HepG2 (cell line): ENCODE results near the gene TCF7L2. TPM values are rescaled to one million over a fixed set of nuclear protein-coding genes. Genes with fewer than 3 reads are reported as not detected.
A peak's percentile ranks its signal among the peaks of the same experiment; 100 is the strongest.

Experiments
- AKAP8 ChIP-seq: sonication (generic); formaldehyde crosslinking; IDR thresholded peaks from 2 replicates; pipeline ENCODE4 v1.5.1; 2020; ENCODE audit warnings: mild to moderate bottlenecking, missing genetic modification reagents
- ARNT ChIP-seq: fragments of 450-650 bp; IDR thresholded peaks from 2 replicates; pipeline ENCODE4 v1.6.1; 2017
- ATAD3A ChIP-seq: sonication (generic); formaldehyde crosslinking; IDR thresholded peaks from 2 replicates; pipeline ENCODE4 v1.4.0; 2020; ENCODE audit warnings: missing genetic modification reagents
- GATAD2A ChIP-seq: IDR thresholded peaks from 2 replicates; pipeline ENCODE4 v1.6.1; 2016
- KDM1A ChIP-seq: IDR thresholded peaks from 2 replicates; pipeline ENCODE4 v1.6.1; 2016; ENCODE audit warnings: missing compliant biosample characterization
- KDM5B ChIP-seq: sonication (generic); formaldehyde crosslinking; IDR thresholded peaks from 2 replicates; pipeline ENCODE4 v1.4.0; 2020; ENCODE audit warnings: missing genetic modification reagents, mild to moderate bottlenecking, borderline replicate concordance
- MAFG ChIP-seq: sonication (generic); formaldehyde crosslinking; IDR thresholded peaks from 2 replicates; pipeline ENCODE4 v1.5.1; 2020; ENCODE audit warnings: mild to moderate bottlenecking, missing genetic modification reagents
- MLLT10 ChIP-seq: sonication (generic); formaldehyde crosslinking; IDR thresholded peaks from 2 replicates; pipeline ENCODE4 v1.4.0; 2020; ENCODE audit warnings: missing genetic modification reagents
- NCOA1 ChIP-seq: sonication (generic); formaldehyde crosslinking; IDR thresholded peaks from 2 replicates; pipeline ENCODE4 v1.9.0; 2021; ENCODE audit warnings: missing genetic modification reagents
- SALL1 ChIP-seq: sonication (generic); formaldehyde crosslinking; IDR thresholded peaks from 2 replicates; pipeline ENCODE4 v1.8.0; 2022; ENCODE audit warnings: mild to moderate bottlenecking, missing genetic modification reagents
- YY1 ChIP-seq: IDR thresholded peaks from 2 replicates; pipeline ENCODE4 v1.6.1; 2011; ENCODE audit warnings: low read length, low read depth, moderate library complexity, mild to moderate bottlenecking; ENCODE audit not compliant: insufficient read depth, insufficient replicate concordance
- ZFP37 ChIP-seq: sonication (generic); formaldehyde crosslinking; IDR thresholded peaks from 2 replicates; pipeline ENCODE4 v1.4.0; 2020; ENCODE audit warnings: missing genetic modification reagents, borderline replicate concordance
- ZFYVE20 ChIP-seq: sonication (generic); formaldehyde crosslinking; IDR thresholded peaks from 2 replicates; pipeline ENCODE4 v1.8.0; 2023; ENCODE audit warnings: low read depth, mild to moderate bottlenecking, moderate library complexity, missing genetic modification reagents, borderline replicate concordance
- ZNF207 ChIP-seq: fragments of 450-650 bp; IDR thresholded peaks from 2 replicates; pipeline ENCODE4 v1.6.1; 2016; ENCODE audit warnings: antibody characterized with exemption, borderline replicate concordance
- ZNF30 ChIP-seq: sonication (generic); formaldehyde crosslinking; IDR thresholded peaks from 2 replicates; pipeline ENCODE4 v1.5.0; 2020; ENCODE audit warnings: mild to moderate bottlenecking, missing genetic modification reagents
- polyA plus RNA-seq, 8 experiments: library from polyadenylated mRNA; depleted of rRNA in 3 of 8; stranded (reverse) in 7 of 8; unstranded in 1 of 8; fragments of >200 nt; fragmentation: Illumina TruSeq in 4 of 8; extraction: Trizol in 4 of 8; gene quantifications; 2 replicates each; pipeline versions ENCODE4 v1.2.1 to v1.2.3, GENCODE V29; 2011 to 2016; ENCODE audit warnings: low read depth in 4 of 8, missing spikeins in 1 of 8, mixed read lengths in 1 of 8; ENCODE audit not compliant: insufficient read depth in 1 of 8
- total RNA-seq, 5 experiments: library from RNA; depleted of rRNA; stranded (reverse); fragments of >200 nt; fragmentation: Illumina TruSeq; extraction: Trizol; gene quantifications; 2 replicates each; pipeline ENCODE4 v1.2.3, GENCODE V29; 2016; ENCODE audit warnings: low read depth in 1 of 5
- TF ChIP-seq, protein P1 (sequence below): sonication (generic); formaldehyde crosslinking; IDR thresholded peaks from 2 replicates; pipeline ENCODE4 v1.4.0; 2020; ENCODE audit warnings: missing genetic modification reagents, mild to moderate bottlenecking, borderline replicate concordance
- TF ChIP-seq, protein P2 (sequence below): sonication (generic); formaldehyde crosslinking; IDR thresholded peaks from 2 replicates; pipeline ENCODE4 v1.4.0; 2020; ENCODE audit warnings: missing genetic modification reagents
- TF ChIP-seq, protein P3 (sequence below): sonication (generic); formaldehyde crosslinking; IDR thresholded peaks from 2 replicates; pipeline ENCODE4 v1.9.0; 2021; ENCODE audit warnings: missing genetic modification reagents, borderline replicate concordance
- TF ChIP-seq, protein P4 (sequence below): sonication (generic); formaldehyde crosslinking; IDR thresholded peaks from 2 replicates; pipeline ENCODE4 v1.4.0; 2020; ENCODE audit warnings: mild to moderate bottlenecking, missing genetic modification reagents, borderline replicate concordance

Gene TCF7L2
- total and polyA plus RNA-seq, 2 of the 13 experiments (the other 11 are each of a cell fraction or from before 2014, with no cell fraction given): 3.9 to 13.7 TPM

DNA sequence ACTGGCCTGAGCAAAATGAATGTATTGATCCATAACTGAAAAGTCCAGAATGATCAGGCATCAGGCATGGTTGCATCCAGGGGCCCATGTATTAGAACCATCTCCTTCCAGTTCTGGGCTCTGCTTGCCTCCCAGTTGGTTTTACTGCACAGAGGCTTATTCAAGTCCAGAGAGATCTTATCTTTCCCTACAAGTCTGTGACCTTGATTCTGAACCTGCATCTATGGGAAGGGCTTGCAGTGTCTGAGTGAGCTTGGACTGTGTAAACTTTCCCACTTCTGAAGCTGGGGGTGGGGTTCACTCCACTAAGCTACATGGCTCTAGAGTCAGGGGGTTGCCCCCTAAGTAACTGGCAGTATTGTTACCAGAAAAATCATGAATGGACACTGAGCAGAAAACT lies 136.2 kb downstream of the TCF7L2 start (continued):
- TF ChIP-seq, protein P1, sequence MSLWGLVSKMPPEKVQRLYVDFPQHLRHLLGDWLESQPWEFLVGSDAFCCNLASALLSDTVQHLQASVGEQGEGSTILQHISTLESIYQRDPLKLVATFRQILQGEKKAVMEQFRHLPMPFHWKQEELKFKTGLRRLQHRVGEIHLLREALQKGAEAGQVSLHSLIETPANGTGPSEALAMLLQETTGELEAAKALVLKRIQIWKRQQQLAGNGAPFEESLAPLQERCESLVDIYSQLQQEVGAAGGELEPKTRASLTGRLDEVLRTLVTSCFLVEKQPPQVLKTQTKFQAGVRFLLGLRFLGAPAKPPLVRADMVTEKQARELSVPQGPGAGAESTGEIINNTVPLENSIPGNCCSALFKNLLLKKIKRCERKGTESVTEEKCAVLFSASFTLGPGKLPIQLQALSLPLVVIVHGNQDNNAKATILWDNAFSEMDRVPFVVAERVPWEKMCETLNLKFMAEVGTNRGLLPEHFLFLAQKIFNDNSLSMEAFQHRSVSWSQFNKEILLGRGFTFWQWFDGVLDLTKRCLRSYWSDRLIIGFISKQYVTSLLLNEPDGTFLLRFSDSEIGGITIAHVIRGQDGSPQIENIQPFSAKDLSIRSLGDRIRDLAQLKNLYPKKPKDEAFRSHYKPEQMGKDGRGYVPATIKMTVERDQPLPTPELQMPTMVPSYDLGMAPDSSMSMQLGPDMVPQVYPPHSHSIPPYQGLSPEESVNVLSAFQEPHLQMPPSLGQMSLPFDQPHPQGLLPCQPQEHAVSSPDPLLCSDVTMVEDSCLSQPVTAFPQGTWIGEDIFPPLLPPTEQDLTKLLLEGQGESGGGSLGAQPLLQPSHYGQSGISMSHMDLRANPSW: no peak
- no peak for TF ChIP-seq ATAD3A (CRISPR knock-in tag)
- TF ChIP-seq, protein P2, sequence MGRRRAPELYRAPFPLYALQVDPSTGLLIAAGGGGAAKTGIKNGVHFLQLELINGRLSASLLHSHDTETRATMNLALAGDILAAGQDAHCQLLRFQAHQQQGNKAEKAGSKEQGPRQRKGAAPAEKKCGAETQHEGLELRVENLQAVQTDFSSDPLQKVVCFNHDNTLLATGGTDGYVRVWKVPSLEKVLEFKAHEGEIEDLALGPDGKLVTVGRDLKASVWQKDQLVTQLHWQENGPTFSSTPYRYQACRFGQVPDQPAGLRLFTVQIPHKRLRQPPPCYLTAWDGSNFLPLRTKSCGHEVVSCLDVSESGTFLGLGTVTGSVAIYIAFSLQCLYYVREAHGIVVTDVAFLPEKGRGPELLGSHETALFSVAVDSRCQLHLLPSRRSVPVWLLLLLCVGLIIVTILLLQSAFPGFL (CRISPR knock-in tag): no peak
- no peak for TF ChIP-seq ZNF207
- TF ChIP-seq, protein P3, sequence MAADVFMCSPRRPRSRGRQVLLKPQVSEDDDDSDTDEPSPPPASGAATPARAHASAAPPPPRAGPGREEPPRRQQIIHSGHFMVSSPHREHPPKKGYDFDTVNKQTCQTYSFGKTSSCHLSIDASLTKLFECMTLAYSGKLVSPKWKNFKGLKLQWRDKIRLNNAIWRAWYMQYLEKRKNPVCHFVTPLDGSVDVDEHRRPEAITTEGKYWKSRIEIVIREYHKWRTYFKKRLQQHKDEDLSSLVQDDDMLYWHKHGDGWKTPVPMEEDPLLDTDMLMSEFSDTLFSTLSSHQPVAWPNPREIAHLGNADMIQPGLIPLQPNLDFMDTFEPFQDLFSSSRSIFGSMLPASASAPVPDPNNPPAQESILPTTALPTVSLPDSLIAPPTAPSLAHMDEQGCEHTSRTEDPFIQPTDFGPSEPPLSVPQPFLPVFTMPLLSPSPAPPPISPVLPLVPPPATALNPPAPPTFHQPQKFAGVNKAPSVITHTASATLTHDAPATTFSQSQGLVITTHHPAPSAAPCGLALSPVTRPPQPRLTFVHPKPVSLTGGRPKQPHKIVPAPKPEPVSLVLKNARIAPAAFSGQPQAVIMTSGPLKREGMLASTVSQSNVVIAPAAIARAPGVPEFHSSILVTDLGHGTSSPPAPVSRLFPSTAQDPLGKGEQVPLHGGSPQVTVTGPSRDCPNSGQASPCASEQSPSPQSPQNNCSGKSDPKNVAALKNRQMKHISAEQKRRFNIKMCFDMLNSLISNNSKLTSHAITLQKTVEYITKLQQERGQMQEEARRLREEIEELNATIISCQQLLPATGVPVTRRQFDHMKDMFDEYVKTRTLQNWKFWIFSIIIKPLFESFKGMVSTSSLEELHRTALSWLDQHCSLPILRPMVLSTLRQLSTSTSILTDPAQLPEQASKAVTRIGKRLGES (CRISPR knock-in tag): no peak
- TF ChIP-seq, protein P4, sequence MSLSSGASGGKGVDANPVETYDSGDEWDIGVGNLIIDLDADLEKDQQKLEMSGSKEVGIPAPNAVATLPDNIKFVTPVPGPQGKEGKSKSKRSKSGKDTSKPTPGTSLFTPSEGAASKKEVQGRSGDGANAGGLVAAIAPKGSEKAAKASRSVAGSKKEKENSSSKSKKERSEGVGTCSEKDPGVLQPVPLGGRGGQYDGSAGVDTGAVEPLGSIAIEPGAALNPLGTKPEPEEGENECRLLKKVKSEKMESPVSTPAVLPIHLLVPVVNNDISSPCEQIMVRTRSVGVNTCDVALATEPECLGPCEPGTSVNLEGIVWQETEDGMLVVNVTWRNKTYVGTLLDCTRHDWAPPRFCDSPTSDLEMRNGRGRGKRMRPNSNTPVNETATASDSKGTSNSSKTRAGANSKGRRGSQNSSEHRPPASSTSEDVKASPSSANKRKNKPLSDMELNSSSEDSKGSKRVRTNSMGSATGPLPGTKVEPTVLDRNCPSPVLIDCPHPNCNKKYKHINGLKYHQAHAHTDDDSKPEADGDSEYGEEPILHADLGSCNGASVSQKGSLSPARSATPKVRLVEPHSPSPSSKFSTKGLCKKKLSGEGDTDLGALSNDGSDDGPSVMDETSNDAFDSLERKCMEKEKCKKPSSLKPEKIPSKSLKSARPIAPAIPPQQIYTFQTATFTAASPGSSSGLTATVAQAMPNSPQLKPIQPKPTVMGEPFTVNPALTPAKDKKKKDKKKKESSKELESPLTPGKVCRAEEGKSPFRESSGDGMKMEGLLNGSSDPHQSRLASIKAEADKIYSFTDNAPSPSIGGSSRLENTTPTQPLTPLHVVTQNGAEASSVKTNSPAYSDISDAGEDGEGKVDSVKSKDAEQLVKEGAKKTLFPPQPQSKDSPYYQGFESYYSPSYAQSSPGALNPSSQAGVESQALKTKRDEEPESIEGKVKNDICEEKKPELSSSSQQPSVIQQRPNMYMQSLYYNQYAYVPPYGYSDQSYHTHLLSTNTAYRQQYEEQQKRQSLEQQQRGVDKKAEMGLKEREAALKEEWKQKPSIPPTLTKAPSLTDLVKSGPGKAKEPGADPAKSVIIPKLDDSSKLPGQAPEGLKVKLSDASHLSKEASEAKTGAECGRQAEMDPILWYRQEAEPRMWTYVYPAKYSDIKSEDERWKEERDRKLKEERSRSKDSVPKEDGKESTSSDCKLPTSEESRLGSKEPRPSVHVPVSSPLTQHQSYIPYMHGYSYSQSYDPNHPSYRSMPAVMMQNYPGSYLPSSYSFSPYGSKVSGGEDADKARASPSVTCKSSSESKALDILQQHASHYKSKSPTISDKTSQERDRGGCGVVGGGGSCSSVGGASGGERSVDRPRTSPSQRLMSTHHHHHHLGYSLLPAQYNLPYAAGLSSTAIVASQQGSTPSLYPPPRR (CRISPR knock-in tag): peak; percentile 40; the same call in 1 of the 2 replicates
- no peak for TF ChIP-seq MLLT10 (CRISPR knock-in tag)
- TF ChIP-seq ZFYVE20: no peak
- TF ChIP-seq ZNF30: no peak
- no peak for TF ChIP-seq ZFP37 (CRISPR knock-in tag)
- no peak for TF ChIP-seq KDM1A (CRISPR knock-in tag)
- TF ChIP-seq NCOA1: no peak
- TF ChIP-seq ARNT: no peak
- TF ChIP-seq AKAP8 (CRISPR knock-in tag): no peak
- no peak for TF ChIP-seq MAFG (CRISPR knock-in tag)
- 0 out of 2 replicates have a peak, but pooled peaks have one; percentile 29 for TF ChIP-seq SALL1 (CRISPR knock-in tag)
- TF ChIP-seq GATAD2A (CRISPR knock-in tag): peak; percentile 83
- TF ChIP-seq YY1: no peak
- no peak for TF ChIP-seq KDM5B (CRISPR knock-in tag)
